HG03025 (cell line): ENCODE measurements around the gene SRRM1.
"Not testable (repeated sequence)": the region's sequence is repeated elsewhere in the genome, so short reads cannot be mapped to it uniquely, and the experiment has no call there.

ENCODE experiments used
- ATAC-seq: cut with Tn5 transposase; IDR thresholded peaks from one replicate; pipeline ENCODE4 v1.9.1; 2021; ENCODE audit warnings: mild to moderate bottlenecking, moderate library complexity; ENCODE audit not compliant: unreplicated experiment, low FRiP score

SRRM1 gene

DNA sequence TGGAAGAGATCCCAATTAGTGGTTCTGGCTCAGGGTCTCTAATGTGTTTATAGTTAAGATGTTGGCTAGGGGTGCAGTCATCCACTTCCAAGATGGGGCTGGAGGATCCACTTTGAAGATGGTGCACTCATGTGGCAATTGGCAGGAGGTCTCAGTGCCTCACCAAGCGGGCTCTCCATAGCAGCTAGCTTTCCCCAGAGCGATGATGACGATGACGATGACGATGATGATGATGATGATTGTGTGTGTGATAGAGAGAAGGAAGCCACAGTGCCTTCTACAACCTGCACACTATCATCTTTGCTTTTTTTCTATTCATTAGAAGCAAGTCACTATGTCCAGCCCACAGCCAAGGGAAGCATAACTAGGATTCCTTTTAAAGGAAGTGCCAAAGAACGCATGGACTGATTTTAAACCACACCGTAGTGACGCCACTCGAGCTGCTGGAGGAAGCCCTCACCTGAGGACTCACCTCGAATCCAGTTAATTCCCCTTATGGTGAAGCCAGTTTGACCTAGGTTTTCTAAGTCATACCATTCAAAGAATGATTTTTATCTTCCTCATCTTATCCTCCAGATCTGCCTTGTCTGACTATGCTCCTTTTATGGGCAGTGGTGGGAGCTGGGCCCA lies 49.4 kb downstream of the SRRM1 start:
- no peak for ATAC-seq

DNA sequence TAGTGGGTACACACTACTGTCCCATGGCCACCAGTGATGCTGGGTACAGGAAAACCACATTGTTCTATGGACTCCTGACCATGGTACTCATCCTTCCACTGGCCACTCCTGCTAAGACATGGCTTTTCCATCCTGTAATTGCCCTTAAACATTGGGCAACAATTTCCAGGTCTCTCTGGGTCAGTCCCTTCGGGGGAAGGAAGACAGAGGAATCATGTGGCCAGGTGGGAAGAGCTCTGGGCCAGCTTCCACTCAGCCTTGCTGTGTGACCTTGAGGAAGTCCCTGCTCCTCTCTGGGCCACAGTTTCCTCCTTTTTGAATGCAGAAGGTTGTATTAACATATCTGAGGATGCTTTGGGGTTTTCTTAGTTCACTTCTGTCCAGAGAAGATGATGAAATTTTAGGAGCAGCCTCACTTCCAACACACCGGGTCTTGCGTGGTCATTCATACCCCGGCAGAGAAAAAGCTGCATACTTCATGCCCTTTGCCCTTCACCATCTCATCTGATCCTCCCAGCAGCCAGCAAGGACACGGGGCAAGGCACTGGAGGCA lies 50.8 kb downstream of the SRRM1 start:
- ATAC-seq, result no peak

DNA sequence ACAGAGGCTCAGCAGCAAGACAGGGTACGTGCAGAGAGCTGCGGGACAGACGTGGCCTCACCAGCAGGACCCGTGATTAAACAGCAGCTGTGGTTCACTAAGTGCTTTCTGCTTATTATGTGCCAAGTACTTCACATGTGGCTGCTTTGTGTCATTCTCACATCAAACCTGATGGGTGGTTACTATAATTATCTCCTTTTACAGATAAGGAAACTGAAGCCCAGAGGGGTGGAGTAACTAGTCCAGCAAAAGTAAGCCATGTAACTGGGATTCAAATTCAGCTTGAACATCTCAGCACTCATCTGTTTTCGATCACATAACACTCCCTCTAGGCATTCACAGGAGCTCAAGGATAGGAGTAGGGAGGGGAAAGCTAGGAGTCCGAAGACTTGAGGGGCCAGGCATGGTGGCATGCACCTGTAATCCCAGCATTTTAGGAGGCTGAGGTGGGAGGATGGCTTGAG lies 51.3 kb downstream of the SRRM1 start:
- ATAC-seq, result no peak

- ATAC-seq, result no peak
Measured at GRCh38 chr1:24695202-24695974, 52.3 kb downstream of the SRRM1 start.

DNA sequence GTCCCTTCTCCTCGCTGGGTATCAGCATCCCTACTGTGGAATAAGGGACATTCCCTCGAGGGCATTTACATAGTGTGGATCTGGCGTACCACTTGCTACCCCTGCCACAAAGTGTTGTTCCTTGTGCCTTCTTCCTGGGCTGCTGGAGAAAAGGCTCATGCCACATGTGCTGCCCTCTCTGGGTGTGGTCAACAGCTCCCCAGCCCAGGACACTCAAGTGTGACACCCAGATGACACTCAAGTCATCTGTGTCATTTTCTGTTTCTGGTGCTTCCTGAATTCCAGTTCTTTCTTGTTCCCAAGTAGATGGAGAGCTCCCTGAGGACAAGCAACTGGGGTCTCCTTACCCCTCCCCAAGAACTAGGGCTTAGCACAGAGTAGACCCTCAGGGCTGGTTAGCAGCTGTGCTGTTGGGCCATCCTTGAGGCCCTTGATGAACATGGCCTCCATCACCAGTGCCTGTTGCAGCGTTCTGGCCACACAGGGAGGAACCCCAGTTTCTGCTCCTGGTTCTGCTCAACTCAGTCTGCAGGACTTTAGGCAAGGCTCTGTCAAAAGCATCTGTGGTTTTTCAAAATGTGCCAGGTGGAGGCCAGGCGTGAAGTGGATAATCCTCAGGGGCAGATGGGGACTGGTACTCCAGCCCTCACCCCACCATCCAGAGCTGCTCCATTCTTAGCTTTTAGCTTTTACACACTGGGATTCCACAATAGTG lies 53.1 kb downstream of the SRRM1 start:
- ATAC-seq, result no peak

GRCh38 chr1:24696756-24697330 lies 53.7 kb downstream of the SRRM1 start:
- no peak for ATAC-seq

- not testable (repeated sequence) for ATAC-seq
Measured at GRCh38 chr1:24697453-24698001, 54.4 kb downstream of the SRRM1 start.

DNA sequence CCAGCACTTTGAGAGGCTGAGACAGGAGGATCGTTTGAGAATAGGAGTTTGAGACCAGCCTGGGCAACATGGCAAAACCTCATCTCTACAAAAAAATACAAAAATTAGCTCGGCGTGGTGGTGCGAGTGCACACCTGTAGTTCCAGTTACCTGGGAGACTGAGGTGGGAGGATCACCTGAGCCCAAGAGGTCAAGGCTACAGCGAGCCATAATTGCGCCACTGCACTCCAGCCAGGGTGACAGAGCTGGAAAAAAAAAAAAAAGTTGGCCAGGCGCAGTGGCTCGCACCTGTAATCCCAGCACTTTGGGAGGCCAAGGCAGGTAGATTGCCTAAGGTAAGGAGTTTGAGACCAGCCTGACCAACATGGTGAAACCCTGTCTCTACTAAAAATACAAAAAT lies 55.2 kb downstream of the SRRM1 start:
- not testable (repeated sequence) for ATAC-seq

- ATAC-seq, result no peak
Measured at GRCh38 chr1:24699628-24700027, 56.5 kb downstream of the SRRM1 start.

GRCh38 chr1:24702511-24703293 lies 59.6 kb downstream of the SRRM1 start:
- ATAC-seq, result no peak

DNA sequence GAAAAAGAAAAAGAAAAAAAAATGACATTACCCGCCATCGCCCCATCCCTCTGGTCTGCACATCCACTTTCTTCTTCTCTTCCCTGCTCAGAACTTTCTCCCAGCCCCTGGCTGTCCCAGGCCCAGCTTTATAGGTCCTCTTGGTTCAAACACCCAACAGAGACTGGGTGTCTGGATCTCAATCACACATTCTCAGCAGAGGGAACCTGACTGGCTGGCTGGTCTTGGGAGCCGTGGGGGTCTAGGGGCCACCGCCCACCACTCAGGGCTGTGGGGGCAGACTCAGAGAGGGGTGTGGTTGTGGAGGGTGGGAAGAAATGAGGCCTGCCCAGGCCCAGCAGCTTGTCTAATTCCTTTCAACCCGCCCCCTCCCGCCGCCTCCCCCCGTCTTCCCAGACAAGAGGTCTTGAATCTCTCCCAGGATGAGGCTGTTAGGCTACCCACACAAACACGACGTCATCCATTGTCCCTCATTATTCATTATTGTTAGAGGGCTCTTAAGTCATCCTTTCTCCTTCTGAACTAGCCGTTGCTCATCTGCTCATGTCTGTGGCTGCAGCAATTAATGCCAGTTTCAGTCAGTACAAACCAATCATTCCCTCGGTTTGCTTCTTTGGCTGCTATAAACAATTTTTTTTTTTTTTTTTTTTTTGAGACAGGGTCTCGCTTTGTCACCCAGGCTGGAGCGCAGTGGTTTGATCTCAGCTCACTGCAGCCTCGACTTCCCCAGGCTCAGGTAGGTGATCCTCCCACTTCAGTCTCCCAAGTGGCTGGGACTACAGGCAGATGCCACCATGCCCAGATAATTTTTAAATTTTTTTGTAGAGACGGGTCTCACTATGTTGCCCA lies 61.5 kb downstream of the SRRM1 start:
- no peak for ATAC-seq

GRCh38 chr1:24705260-24706073 lies 62.4 kb downstream of the SRRM1 start:
- no peak for ATAC-seq

DNA sequence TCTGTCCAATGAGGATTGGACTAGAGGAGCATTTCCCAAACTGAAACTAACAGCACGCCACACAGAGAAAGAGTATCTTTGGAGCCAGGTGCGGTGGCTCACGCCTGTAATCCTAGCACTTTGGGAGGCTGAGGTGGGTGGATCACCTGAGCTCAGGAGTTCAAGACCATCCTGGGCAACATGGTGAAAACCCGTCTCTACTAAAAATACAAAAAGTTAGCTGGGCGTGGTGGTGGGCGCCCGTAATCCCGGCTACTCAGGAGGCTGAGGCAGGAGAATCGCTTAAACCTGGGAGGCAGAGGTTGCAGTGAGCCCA lies 62.9 kb downstream of the SRRM1 start:
- ATAC-seq, result not testable (repeated sequence)

DNA sequence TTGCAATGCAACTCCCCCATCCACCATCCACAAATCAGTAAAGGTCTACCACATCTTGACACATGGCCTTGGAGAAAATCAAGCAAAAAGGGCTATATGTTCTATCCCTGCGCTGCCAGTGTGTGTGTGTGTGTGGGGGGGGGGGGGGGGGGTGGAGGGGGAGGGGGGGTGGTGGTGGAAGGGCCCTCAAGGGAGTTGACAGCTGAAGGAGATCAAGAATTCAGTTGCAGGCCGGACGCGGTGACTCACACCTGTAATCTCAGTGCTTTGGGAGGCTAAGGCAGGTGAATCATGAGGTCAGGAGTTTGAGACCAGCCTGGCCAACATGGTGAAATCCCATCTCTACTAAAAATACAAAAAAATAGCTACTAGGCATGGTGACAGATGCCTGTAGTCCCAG lies 64.6 kb downstream of the SRRM1 start:
- no peak for ATAC-seq

DNA sequence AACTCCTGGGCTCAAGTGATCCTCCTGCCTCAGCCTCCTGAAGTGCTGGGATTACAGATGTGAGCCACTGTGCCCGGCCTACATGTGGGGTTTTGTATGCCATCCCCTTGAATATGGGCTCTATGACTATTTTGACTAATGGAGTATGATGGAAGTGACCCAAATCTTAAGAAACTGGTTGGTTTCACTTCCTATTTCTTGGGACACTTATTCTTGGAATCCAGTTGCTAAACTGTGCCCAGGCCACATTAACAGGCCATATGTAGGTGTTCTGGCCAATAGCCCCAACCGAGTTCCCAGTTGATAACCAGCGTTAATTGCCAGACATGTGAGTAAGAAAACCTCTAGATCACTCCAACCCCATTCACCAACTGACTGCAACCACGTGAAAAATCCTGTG lies 65.8 kb downstream of the SRRM1 start:
- ATAC-seq, result no peak

GRCh38 chr1:24709791-24710441 lies 66.8 kb downstream of the SRRM1 start:
- no peak for ATAC-seq

DNA sequence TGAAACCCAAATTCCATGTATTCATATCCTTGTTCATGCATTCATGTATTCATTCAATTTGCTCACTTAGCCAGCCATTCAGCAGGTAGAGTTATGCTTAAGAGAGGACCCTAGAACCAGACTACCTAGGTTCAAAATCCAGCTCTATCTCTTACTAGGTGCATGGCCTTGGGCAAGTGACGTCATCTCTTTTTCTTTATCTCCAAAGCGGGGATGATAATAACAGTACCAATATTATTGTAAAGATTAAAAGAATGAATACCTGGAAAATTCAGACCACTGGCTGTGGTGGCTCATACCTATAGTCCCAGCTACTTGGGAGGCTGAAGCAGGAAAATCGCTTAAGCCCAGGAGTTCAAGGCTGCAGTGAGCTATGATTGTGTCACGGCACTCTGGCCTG lies 68.2 kb downstream of the SRRM1 start:
- no peak for ATAC-seq

DNA sequence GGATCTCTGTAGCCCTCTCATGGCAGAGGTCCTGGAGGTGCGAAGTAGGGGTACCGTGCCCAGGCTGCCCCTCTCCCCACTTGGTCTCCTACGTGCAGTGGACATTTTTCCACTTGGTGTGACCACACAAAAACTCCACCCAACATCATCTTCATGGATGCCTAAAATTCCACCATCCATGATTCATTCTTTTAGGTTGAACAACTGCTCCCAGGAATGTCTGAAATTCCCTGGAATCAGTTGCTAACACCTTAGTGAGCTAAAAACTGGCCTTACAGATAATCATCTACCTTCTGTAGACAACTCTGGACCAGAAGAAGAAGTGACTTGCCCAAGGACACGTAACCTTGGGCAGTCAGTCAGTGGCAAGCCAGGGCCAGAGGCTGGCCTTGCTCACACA lies 70.1 kb downstream of the SRRM1 start:
- ATAC-seq, result no peak
